SIG-M5 treated with dmso at 0.1 percent for 504 hours (cell line): ENCODE measurements around the gene CHAD.
A peak's percentile ranks its signal among the peaks of the same experiment; 100 is the strongest.

Experiments
- DNase-seq: peaks from one replicate; lab custom pipeline; 2025; ENCODE audit not compliant: unreplicated experiment; lab: John Stamatoyannopoulos, UW

Gene CHAD, protein sequence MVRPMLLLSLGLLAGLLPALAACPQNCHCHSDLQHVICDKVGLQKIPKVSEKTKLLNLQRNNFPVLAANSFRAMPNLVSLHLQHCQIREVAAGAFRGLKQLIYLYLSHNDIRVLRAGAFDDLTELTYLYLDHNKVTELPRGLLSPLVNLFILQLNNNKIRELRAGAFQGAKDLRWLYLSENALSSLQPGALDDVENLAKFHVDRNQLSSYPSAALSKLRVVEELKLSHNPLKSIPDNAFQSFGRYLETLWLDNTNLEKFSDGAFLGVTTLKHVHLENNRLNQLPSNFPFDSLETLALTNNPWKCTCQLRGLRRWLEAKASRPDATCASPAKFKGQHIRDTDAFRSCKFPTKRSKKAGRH

GRCh38 chr17:50468304-50469207, at the start of gene CHAD:
CHAD (minus strand) TSS chr17:50468880; CDS start chr17:50468813, 67 bp downstream.
- DNase-seq: no peak

GRCh38 chr17:50517504-50518383, 49.1 kb upstream of the CHAD start:
- no peak for DNase-seq

- DNase-seq: no peak
These were observed 48.3 kb upstream of the CHAD start for GRCh38 chr17:50517011-50517410.

DNA sequence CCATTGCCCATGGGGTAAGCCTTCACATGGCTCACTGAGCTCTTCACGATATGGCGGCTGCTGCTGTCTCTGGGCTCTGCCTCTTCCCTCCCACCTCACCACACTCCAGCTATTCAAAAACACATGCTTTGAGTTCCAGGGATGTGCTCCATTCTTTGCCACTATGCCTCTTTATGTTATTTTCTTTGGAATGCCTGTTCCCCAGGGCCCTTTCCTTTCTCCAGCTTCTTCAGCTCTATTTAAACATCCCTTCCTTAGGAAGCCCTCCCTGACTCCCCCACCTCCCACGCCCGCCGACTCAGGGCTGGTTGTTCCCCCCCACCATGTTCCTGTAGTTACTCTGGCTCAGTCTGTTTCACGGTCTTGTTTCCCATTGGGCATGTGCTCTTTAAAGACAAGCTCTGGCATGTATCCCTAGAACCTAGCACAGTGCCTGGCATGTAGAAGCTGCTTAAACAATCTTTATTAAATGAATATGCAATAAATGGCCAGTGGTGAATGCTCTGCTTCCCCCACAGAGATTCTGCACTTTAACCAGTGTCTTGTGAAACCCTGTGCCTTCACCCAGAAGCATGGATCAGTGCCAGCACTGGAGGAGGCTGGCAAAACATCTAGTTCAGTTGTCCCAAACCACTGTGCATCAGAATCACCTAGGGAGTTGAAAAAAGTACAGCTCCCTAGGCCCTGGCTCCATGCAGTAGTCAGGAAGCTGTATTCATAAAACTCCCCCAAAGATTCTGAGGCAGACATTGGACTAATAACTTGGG, 46.4 kb upstream of the CHAD start:
- no peak for DNase-seq

- no peak for DNase-seq
These were observed 45.7 kb upstream of the CHAD start for GRCh38 chr17:50514388-50514787.

DNA sequence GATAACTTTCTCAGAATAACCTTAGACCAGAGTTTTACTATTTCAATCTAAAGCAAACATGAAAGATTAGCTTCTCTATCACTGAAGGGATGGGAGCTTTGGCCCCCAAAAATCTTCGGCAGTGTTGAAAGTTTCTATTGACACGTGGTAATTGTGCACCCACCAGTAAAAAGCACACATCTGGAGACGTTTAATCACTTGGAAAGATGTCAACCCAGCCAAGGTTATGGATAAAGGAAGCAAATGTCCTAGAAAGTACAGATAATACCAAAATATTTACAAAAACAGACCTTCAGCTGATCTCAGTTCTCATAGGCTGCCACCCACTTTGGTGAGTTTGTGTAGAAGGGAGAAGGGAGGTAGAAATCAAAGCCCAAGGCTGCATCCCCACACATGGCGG, 44.8 kb upstream of the CHAD start:
- DNase-seq: no peak

DNA sequence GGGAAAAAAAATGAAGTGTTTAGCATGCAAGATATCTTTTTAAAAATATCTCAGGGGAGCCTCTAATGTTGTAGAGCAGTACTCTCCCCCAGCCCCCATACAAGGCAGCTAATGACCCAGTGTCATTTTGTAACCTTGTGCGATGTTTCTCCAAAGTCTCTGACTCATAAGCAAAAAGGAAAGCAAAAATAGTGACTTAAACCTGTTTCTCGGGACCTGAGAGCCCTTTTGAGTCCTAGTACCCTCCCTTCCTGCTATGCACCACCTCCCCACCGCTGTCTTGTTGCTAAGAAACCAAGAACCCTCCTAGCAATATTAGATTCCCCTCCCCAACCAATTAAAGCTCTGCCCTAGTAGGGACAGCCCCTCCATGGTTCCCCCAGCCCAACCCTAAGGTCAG, 42.4 kb upstream of the CHAD start:
- peak; percentile 25 for DNase-seq

DNA sequence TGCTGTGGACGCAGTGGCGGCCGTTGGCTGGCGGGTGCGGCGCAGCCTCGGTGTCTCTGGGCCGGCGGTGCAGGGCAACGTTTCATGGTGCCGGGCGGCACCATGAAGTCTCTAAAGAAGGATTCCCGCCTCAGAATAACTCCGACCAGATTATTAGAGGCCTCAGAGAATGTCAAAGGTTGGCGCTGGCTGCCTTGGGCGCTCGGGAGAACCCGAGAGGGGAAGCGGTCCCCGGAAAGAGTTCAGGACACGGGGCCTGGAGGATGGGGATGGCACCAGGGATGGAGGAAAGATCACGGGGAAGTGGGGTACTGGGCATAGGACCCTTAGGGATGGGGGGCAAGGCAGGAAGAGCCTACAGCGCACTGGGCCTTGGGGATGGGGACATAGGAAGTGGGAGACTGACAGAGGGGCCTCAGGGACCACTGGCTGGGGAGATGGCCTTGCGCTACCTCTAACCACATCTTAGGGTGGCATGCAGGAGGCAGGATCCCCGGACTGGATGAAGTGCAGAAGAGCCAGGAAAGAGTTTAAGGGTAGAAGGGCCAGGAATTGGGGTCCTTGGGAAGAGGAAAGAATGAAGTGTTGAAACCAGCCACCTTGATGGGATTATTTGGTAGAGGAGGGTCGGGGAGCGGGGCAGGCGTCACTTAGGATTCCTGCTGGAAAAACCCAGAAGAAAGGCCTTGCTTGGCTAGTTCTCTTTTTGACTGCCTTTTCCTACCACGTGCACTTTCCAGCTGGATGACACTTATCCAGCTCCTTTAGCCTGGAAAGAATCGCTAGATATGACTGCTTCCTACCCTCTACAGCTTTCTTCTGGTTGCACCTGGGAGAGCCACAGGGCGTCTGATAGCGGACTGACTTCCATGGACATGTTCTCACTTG, 40.1 kb upstream of the CHAD start:
- no peak for DNase-seq

DNA sequence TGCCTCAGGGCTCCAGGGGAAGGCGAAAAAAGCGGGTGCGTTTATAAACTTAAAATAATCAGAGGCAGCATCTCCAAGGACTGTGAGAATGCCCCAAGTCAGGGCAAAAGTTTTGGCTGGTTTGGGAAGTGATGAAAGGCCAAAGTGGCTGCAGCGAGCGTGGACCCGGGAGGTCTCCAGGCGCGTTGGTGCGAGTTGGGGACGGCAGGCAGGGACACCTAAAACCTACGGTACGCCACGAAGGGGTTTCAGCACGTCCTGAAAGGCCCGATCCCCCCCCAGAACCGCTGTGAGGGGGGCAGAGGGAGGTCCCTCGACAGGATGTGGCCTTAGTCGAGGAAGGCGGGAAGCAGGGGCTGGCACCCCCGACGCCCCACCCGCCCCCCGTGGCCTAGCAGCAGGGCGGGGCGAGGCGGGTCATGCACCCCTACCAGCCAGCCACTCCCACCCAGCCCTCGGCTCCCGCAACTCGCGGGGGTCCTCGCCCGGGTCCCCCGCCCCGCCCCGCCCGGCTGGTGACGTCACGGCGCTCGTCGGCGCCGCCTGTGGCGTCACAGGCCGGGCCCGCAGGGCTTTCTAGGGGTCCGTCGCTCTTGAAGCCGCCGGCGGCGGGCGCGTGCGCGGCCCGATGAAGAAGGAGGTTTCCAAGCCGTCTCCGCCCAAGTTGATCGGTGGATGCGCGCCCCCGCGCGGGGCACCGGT, 39.3 kb upstream of the CHAD start, which contains the start of gene MYCBPAP:
Gene MYCBPAP (plus strand): TSS at position 569 of the 702 bp plus-strand sequence. CDS start 236 bp downstream, outside the sequence.
- peak; percentile 61 for DNase-seq

DNA sequence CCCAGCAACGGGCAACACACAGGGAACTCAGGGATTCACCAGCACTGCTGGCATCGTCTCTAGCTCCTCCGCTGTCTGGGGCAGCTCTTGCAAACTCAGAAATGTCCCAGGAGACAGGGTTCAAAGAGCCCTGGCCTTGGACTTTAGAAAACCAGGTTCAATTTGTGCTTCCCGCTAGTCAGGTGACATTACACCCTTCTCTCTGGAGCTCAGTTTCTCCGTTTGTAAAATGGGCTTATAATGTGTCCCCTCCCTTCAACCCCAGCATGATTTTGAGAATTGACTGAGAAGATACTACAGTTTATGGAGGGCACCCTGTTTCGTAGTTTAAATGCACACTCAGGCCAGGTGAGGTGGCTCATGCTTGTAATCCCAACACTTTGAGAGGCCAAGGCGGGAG, 37.6 kb upstream of the CHAD start:
- DNase-seq: no peak

DNA sequence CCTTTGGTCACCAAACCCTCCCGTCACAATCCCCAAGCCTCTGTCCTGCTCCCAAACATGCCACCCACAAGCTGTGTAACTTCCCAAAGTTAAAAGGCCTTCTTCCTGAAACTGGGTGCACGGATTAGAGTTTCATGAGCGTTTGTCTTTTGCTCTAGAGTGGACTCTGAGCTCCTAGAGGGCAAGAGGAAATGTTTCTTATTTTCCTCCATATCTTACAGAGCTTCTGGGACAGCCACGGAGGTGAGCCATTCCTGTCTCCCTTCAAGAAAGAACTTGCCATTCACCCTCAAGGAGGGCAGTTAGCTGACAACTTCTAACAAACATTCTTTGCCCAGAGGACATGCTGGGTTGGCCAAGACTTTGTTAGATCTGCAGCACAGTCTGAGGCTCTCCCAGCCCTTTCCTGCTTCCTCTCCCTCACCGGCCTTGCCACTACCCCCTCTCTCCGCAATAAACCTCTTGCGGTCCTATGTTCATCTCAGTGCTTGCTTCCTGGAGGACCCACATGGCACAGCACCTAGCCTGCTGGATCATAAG, 37.0 kb upstream of the CHAD start:
- DNase-seq: no peak

DNA sequence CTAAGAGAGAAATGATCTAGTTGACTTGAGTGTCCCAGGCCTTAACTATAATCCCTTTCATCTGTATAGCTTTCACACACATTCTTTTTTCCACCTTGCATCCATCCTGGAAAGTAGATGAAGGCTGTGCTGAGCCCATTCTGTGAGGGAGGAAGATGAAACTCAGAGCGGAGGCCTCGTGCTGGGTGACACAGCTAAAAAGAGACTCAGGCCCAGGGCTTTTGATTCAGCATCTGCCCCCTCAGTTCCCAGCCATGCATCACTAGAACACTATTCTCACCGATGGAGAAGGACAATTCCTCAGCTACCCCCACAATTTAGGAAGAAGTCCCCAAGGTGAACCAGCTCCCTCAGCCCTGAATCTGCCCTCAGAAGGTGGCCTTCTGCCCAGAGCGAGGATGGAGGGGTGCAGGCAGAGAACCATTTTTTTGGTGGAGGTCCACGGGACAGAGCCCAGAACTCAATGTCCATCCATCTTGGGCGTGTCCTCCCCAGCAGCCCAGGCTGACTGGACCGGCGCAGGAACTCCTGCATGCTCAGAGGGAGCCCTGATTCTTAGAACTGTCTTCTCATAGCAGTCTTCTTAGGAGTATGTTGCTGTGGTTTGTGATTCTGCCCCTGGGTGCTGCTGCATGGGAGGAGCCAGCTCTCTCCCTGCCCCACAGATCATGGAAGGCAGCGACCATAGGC, 33.8 kb upstream of the CHAD start:
- DNase-seq: no peak

- peak; percentile 37 for DNase-seq
These were observed 32.4 kb upstream of the CHAD start for GRCh38 chr17:50501054-50501453.

- no peak for DNase-seq
These were observed 31.0 kb upstream of the CHAD start for GRCh38 chr17:50499721-50500120.

DNA sequence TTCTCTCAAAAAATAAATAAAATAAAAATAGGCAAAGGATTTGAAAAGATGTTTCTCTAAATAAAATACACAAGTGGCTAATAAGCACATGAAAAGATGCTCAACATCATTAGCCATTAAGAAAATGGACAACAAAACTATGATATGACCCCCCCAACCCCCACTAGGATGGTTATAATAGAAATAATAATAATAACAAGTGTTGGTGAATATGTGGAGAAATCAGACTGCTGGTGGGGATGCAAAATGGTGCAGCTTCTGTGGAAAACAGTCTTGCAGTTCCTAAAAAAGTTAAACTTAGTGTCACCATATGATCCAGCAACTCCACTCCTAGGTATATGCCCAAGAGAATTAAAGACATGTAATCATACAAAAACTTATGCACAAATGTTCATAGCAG, 30.6 kb upstream of the CHAD start:
- no peak for DNase-seq

DNA sequence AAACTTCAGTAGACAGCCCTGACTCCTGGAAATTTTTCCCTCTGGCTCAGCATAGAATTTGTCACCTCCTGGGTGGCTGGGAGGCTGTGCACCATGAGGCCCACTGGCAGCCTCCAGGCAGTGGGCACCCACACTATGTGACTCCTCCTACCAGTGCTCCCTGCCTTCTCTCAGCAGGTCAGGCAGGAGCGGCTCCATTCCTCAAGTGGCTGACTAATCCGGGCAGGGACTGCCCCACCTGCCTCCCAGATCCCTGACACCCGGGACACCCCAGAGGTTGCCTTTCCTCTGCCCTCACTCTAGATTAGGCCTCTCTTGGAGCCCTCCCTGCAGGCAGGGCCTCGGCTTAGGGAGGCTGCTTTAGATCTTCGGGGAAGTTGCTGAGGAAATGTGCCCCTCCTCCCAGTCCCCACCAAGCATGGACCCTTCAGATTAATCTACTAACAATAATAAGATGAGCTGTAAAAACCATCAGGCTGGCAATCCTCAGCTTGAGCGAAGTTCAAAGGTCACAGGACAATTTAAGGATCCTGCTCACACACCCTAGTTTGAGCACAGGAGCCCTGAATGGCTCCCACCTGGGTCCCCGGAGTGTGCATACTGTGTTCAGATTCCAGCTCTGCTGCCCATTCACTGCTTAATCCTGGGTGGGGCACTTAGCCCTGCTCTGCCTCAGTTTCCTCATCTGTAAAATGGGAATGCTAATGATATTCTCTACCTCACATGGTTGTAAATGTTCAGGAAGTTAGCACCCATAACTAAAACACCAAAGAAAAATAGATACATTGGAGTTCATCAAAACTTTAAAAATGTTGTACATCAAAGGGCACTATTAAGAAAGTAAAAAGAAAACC, 29.6 kb upstream of the CHAD start:
- DNase-seq: no peak

DNA sequence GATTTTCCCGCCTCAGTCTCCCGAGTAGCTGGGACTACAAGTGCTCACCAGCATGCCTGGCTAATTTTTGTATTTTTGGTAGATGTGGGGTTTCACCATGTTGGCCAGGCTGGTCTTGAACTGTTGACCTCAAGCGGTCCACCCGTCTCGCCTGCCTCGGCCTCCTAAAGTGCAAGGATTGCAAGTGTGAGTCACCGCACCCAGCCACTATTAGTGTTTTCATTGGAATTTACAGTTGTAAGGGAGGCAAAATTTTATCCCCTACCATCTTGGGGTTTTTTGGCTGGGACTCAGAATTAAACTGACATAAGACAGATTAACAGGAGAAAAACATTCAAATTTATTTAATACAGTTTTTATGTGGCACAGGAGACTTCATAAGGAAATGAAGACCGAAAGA, 27.2 kb upstream of the CHAD start:
- no peak for DNase-seq
